HG03103 (cell line): ENCODE data around the gene MGAT4A.

ENCODE experiments used
- ATAC-seq: cut with Tn5 transposase; IDR thresholded peaks from one replicate; pipeline ENCODE4 v1.9.1; 2021; ENCODE audit warnings: low read depth; ENCODE audit not compliant: unreplicated experiment

Gene MGAT4A

DNA sequence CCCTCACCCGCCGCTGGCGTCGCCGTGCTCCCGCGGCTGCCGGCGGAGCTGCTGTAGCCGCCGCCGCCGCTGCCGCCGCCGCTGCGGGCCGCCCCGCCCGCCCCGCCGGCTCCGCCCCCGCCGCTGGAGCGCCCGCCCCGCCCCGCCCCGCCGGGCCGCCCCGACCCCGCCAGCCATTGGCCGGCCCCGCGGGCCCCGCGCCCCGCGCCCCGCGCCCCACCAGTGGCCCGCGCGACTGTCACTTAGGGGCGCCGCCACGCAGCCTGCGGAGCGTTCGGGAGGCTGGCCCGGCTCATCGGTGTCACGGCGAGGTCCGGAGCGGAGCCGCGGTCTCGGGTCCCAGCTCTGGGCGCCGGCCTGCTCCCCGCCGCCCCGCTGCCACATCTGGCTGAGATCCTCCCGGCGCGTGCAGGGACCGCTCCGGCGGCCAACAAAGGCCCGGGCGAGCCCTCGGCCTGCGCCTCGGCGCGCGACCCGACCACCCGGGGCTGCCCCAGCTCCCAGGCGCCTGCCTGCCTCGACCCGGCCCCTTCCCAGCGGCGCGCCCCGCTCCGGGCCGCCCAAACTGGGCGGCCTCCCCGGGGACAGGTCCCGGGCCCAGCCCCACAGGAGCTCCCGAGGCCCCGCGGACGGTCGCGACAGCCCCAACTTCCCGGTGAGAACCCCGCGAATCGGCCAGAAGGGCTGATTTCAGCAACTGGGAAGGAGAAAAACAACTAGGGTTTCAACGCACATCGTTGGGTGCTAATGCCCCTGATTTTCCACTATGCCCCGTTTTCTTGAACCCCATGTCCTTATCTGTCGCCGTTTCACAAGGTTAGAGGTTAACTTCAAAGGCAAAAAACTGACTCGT is at the start of gene MGAT4A:
Gene MGAT4A (minus strand): TSS at position 92 of the 853 bp plus-strand sequence. CDS start 4,800 bp downstream, outside the sequence.
- peak; percentile 61 for ATAC-seq

- no peak for ATAC-seq
Measured at GRCh38 chr2:98778741-98779483, 48.0 kb upstream of the MGAT4A start.

DNA sequence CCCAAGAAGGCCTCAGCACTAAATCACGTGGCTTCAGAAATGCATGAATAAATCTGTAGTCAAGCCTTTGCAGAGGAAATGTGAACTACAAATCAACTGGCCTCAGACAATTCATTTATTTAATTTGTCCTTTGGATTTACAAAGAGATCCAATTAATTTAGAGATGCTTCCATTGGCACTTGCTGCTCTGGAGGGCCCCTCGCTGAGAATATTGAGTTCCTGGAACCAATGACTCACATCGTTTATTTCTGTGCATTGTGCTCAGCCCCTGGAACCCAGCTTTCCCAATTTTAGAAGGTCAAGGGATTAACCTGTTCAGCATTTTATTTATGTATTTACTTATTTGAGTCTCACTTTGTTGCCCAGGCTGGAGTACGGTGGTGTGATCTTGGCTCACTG is 47.2 kb upstream of the MGAT4A start:
- ATAC-seq, result no peak

GRCh38 chr2:98777710-98778109 is 46.8 kb upstream of the MGAT4A start:
- no peak for ATAC-seq

DNA sequence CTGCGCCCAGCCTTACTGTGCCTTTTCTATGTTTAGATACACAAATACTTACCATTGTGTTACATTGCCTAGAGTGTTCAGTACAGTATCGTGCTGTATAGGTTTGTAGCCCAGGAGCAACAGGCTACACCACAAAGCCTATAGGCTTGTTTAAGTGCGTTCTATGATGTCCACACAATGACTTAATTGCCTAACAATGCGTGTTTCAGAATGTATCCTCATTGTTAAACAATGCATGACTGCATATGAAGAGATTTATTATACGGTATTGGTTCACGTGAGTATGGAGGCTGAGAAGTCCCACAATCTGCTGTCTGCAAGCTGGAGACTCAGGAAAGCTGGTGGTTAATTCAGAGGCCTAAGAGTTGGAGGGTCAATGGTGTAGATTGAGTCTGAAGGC is 46.1 kb upstream of the MGAT4A start:
- ATAC-seq, result no peak

DNA sequence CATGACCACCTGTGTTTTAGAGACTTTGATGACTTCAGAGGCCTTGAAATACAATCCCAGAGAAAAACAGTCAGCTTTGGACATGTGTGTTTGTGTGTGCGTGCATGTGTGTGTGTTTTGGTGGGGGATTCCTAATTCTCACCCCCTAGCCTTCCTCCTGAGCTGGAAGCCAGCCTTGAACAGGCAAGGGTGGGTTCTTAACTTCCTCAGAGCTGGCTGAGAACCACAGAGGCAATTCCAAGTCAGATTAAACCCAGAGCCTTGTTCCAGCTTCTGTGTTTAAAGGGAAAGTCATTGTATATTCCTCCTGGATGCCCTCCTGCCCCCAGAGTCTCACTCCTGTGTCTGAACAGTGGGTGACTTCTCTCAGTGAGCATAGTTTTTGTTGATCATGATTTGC is 45.2 kb upstream of the MGAT4A start:
- no peak for ATAC-seq

- no peak for ATAC-seq
Measured at GRCh38 chr2:98775146-98775986, 44.4 kb upstream of the MGAT4A start.

GRCh38 chr2:98773907-98774306 is 43.0 kb upstream of the MGAT4A start:
- no peak for ATAC-seq

GRCh38 chr2:98773169-98773568 is 42.2 kb upstream of the MGAT4A start:
- no peak for ATAC-seq

DNA sequence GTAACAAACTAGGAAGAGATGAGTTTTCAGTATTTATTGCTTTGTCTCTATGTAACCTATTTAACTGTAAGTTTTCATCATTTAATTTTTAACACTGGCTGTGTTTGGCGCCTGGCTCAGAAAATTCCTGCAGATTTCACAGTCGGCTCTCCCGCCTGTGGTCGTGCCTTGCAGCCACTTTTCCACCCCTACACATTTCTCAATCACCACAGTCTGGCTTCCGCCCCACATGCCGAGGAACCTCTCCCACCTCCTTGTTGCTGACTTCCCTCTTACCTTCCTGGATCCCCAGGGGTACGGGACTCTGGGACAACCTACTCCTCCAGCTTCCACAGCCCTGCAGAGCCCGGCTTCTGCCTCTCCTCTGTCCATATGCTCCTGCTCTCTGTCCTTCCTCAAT is 41.6 kb upstream of the MGAT4A start:
- ATAC-seq, result no peak

DNA sequence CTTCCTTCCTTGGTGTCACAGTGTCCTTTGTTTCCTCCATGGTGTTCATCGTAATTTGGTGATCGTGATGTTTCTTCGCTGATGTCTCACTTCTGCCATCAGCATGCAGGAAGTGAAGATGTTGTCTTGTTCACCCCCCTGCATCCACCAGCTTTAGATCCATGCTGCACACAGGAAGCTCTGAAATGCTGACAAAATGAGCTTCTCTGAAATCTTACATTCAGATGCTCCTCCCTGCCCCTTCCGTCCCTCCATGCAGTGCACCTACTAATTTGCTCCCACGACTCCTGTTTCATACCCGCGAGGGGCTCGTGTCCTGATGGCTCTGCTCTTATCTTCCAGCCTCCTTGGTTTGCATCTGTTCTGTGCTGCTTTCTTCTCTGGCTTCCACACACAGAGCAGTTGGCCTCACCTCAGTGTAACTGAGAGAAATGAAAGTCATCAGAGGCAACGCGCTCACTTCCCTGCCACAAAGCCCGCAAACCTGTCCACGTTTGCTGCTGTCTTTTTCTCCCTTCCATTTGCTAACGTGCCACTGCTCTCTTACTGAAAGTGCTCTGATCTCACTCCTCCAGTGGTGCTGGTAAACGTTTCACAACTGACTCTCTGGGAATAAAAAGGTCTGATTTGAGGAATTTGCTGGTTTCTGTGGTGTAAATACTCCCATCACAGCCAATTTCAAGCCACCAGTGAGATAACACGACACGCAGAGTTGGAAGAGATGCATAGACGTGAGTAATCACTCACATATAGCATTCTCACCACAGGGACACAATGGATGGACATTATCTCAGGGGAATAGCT is 41.0 kb upstream of the MGAT4A start:
- ATAC-seq, result no peak

GRCh38 chr2:98771264-98771663 is 40.3 kb upstream of the MGAT4A start:
- no peak for ATAC-seq

- ATAC-seq, result no peak
Measured at GRCh38 chr2:98769784-98770183, 38.9 kb upstream of the MGAT4A start.

- ATAC-seq, result no peak
Measured at GRCh38 chr2:98769114-98769476, 38.2 kb upstream of the MGAT4A start.

- no peak for ATAC-seq
Measured at GRCh38 chr2:98768384-98769113, 37.6 kb upstream of the MGAT4A start.

GRCh38 chr2:98764499-98764898 is 33.6 kb upstream of the MGAT4A start:
- ATAC-seq, result no peak

- no peak for ATAC-seq
Measured at GRCh38 chr2:98763209-98763951, 32.4 kb upstream of the MGAT4A start.

DNA sequence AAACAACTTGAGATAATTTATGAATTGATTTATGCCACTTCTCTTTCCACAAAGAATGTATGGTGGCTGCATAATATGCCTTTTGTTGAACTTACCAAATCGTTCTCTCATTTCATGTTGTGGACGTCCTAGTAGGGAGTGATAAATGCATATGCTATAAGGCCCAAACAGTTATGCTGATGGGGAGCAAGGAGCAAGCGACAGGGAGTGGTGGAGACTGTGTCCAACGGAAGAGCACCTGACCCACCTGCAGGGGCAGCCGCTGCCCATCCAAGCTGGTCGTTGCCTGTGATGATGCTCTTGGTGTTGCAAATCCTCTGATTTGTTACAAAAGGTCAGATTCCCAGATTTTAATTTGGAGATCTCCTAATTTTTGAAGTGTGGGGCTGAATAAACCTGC is 31.0 kb upstream of the MGAT4A start:
- no peak for ATAC-seq

DNA sequence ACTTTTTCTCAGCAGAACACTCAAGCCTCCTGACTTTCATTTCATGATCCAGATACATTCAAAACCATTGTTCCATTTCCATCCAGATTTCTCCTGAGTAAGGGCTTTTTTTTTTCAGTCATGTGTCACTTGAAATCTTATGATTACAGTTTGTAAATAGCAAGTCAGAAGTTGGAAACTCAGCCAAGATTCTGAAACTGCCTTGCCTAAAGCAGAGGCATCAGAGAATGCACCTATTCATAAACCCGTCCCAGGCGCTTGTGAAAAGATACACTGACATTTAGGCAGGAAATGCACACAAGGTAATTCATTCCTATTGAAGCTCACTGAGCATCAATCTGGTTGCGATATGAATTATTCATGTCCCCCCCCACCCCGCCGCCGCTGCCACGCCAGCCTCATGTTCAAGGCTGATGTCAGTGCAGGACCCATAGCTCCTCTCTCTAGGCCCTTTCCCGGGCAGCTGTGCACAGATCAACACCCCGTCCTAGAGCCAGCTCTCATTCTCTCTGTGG is 30.4 kb upstream of the MGAT4A start:
- no peak for ATAC-seq
